ENCODE data around the gene FLRT1. TPM values are rescaled to one million over a fixed set of nuclear protein-coding genes. Genes with fewer than 3 reads are reported as not detected.

The FLRT1 gene
- total RNA-seq, 2 experiments from 2014 or later: not detected

DNA sequence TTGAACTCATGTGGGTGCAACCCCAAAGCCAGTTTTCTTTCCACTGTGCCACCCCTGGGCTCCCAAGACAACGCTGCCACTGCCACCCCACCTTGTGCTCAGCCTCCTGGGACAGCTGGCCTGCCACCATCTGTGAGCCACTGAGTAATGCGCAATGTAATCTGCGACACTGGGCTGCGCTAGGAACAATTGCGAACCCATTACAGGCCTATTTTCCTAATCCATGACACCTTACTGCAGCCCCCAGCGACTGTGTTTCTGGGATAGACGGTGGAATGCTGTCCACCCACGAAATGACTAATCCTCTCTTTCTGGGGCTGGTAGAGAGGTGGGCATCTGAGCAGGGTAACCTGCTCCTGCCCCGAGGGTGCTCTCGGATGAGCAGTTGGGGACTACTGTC, 22.2 kb downstream of the FLRT1 start:
- Mint-ChIP-seq H3K27me3 (peaks cover 8% of the 10 kb centered on the region), H3K27ac (no peak overlapping the region), H3K4me3 (no peak overlapping the region), H3K9me3 (no peaks in the 10 kb centered on the region), H3K4me1 (ENCODE audit: low read depth) (peaks cover 8% of the 10 kb centered on the region), H3K36me3 (ENCODE audit: low read depth) (no peaks in the 10 kb centered on the region)
- DNase-seq: no peak
- intact Hi-C loops (cut with micrococcal nuclease): no loop called here
- no peak for ATAC-seq
- POLR2A ChIA-PET: no interaction called here
- CTCF ChIA-PET: no interaction called here
- TF ChIP-seq, protein P1, sequence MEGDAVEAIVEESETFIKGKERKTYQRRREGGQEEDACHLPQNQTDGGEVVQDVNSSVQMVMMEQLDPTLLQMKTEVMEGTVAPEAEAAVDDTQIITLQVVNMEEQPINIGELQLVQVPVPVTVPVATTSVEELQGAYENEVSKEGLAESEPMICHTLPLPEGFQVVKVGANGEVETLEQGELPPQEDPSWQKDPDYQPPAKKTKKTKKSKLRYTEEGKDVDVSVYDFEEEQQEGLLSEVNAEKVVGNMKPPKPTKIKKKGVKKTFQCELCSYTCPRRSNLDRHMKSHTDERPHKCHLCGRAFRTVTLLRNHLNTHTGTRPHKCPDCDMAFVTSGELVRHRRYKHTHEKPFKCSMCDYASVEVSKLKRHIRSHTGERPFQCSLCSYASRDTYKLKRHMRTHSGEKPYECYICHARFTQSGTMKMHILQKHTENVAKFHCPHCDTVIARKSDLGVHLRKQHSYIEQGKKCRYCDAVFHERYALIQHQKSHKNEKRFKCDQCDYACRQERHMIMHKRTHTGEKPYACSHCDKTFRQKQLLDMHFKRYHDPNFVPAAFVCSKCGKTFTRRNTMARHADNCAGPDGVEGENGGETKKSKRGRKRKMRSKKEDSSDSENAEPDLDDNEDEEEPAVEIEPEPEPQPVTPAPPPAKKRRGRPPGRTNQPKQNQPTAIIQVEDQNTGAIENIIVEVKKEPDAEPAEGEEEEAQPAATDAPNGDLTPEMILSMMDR (IDR thresholded peaks at IDR 0.05): no peak

DNA sequence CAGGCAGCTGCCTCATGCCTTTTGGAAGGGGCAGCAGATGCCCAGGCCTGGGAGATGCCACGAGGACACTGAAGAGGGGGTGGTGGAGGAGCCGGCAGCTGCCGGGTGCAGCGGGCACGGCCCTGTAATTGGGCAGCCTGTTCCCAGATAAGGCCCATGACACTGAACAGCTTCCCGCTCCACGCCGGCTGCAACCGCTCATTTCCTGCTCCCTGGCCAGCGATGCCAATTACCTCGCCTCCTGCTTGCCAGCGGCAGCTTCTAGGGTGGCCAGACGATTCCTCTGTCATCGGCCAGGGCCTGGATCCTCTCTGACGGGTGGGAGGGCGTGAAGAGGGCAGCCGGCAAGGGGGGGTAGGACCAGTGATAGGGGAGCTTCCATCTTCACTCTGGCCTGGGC, 22.8 kb downstream of the FLRT1 start:
- Mint-ChIP-seq H3K9me3 (no peaks in the 10 kb centered on the region), H3K4me3 (no peak overlapping the region), H3K27ac (no peak overlapping the region), H3K4me1 (ENCODE audit: low read depth) (peaks cover 8% of the 10 kb centered on the region), H3K36me3 (ENCODE audit: low read depth) (no peaks in the 10 kb centered on the region), H3K27me3 (peaks cover 8% of the 10 kb centered on the region)
- DNase-seq (no peak), ATAC-seq (no peak)
- TF ChIP-seq, protein P1 (IDR thresholded peaks at IDR 0.05): no peak
- intact Hi-C loops (cut with micrococcal nuclease): no loop called here
- POLR2A ChIA-PET: interaction anchor here (0.5 kb wide), 1 partner anchor 985 kb away, joined by 3 read pairs; no protein-coding TSS in a partner anchor
- CTCF ChIA-PET: no interaction called here

DNA sequence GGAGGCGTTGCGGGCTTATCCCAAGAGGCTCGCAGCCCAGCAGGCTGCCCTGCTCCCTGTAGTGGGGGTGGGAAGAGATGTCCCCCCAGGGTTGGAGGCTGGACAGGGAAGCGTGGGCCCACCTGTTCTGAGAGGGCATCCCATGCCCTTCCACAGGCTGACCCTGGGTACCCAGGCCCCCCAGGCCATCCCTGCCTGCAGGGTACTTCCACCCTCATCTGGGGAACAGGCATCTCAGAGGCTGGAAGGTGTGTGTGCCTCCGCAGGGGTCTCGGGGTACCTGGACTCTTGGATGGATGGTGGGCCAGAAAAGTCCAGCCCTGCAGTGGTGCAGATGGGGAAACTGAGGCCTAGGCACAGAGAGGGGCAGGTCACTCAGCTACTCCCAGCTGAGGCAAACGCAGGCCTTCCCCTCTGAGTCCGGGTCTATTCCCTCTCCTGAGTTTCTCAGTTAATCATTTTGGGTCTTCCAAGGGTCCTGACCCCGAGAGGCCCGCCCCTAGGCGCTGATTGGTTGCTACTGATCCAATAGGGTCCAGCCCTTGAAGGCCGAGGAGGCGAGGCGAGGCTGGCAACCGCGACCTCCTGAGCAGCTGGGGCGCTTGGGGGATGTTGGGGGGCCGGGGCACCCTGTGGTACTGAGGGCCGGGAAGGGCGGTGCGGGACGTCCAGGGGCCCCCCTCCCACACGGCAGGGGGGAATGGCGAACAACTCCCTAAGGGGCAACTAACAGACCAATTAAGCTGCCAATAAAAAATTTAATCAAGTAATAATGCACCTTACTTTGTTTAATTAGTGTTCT, 23.8 kb downstream of the FLRT1 start:
- DNase-seq (no peak), ATAC-seq (no peak)
- POLR2A ChIA-PET: no interaction called here
- Mint-ChIP-seq H3K27me3 (peaks cover 8% of the 10 kb centered on the region), H3K27ac (no peak overlapping the region), H3K9me3 (no peaks in the 10 kb centered on the region), H3K4me1 (ENCODE audit: low read depth) (peaks cover 8% of the 10 kb centered on the region), H3K4me3 (no peak overlapping the region), H3K36me3 (ENCODE audit: low read depth) (no peaks in the 10 kb centered on the region)
- CTCF ChIA-PET: no interaction called here
- intact Hi-C loops (cut with micrococcal nuclease): no loop called here
- TF ChIP-seq, protein P1 (IDR thresholded peaks at IDR 0.05): no peak

DNA sequence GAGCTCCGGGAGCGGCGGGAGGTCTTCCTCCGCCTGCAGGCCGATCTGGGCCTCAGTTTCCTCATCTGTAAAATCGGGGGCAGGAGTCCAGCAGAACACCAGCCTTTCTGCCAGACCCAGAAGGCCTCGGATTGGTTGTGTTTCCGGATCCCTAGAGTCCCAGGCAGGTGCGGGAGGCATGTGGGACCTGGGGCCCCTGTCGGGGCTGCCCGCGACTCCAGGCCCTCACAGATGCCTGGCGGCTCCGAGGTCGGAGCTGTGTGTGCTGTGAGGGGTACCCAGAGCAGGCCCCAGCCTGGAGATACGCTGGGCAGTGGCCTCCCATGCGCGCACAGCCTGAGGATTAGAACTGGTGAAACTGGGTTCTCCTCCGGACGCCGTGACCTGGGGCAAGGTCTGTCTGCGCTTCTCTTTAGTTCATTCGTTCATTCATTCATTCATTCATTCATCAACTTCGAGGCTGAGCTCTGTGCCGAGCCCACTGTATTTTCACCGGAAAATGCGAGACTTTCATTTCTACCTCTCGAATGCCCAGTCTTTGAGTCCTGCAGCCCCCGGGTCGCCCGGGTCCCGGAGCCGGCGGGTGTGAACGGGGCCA, 24.6 kb downstream of the FLRT1 start:
- Mint-ChIP-seq H3K4me1 (ENCODE audit: low read depth) (peaks cover 8% of the 10 kb centered on the region), H3K27me3 (peaks cover 8% of the 10 kb centered on the region), H3K36me3 (ENCODE audit: low read depth) (no peaks in the 10 kb centered on the region), H3K9me3 (no peaks in the 10 kb centered on the region), H3K27ac (no peak overlapping the region), H3K4me3 (peak overlapping the region; percentile 45)
- CTCF ChIA-PET: interaction anchor here (2.5 kb wide), 1 partner anchor 59 kb away, joined by 7 read pairs; no protein-coding TSS in a partner anchor
- POLR2A ChIA-PET: interaction anchor here (0.6 kb wide), 1 partner anchor 126 kb away, joined by 3 read pairs; the partner anchor contains the start of gene STIP1
- intact Hi-C loops (cut with micrococcal nuclease): no loop called here
- ATAC-seq (no peak), DNase-seq (no peak)
- TF ChIP-seq, protein P1 (IDR thresholded peaks at IDR 0.05): no peak
